OCI-LY1 (cell line): Measurements from ENCODE around the gene NOS1.

Source experiments
- EZH2 ChIP-seq: fragments of 200-600 bp; sonication (generic), shearing (Covaris generic); IDR thresholded peaks from 2 replicates; pipeline ENCODE4 v1.8.0; 2017; ENCODE audit warnings: borderline replicate concordance, mixed run types, mild to moderate bottlenecking, antibody characterized with exemption, low read length, moderate library complexity, mixed read lengths
- TF ChIP-seq, protein P1 (sequence below): fragments of 200-600 bp; sonication (generic), shearing (Covaris generic); IDR thresholded peaks from 2 replicates; pipeline ENCODE4 v1.5.1; 2017; ENCODE audit warnings: mild to moderate bottlenecking, antibody characterized with exemption, low read length, moderate library complexity, mixed read lengths

DNA sequence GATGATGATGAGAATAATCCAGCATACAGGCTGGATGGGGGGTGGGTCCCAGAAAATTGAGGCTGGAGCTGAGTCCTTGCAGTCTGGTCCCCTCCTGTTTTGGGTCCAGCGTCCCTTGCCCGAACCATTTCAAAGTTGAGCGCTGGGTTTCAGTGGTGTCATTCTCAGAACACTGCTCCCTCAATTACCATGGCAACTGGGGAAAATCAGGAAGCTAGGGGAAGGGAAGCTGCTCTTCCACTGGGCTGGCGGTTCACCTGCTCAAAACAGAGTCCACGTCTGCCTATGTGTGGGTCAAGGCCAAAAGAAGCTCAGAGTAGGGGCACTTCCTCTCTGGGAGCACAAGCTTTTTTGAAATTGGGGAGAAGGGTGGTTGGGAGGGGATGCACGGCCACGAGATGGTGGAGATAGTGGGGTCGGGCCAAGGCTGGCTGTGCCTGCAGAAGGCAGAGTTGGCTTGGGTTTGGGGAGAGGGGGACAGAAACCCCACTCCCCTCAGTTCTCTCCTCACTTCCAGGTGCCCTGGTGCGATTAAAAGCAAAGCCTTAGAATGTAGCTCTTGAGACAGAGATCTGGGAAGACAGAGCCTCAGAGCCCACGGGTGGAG lies 1.7 kb upstream of the NOS1 start:
- TF ChIP-seq, protein P1, sequence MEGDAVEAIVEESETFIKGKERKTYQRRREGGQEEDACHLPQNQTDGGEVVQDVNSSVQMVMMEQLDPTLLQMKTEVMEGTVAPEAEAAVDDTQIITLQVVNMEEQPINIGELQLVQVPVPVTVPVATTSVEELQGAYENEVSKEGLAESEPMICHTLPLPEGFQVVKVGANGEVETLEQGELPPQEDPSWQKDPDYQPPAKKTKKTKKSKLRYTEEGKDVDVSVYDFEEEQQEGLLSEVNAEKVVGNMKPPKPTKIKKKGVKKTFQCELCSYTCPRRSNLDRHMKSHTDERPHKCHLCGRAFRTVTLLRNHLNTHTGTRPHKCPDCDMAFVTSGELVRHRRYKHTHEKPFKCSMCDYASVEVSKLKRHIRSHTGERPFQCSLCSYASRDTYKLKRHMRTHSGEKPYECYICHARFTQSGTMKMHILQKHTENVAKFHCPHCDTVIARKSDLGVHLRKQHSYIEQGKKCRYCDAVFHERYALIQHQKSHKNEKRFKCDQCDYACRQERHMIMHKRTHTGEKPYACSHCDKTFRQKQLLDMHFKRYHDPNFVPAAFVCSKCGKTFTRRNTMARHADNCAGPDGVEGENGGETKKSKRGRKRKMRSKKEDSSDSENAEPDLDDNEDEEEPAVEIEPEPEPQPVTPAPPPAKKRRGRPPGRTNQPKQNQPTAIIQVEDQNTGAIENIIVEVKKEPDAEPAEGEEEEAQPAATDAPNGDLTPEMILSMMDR: no peak
- TF ChIP-seq EZH2: no peak
